Stimulated activated CD8-positive, alpha-beta memory T cell treated with anti-CD3 and anti-CD28 coated beads, Interleukin-15, amount 100 ng/mL, for 24 hours (primary cell): ENCODE measurements around the gene CDA.

Experiments
- DNase-seq: peaks from one replicate; pipeline ENCODE4 v3.0.0-alpha.2; 2020; ENCODE audit warnings: low read depth

The CDA gene

GRCh38 chr1:20648946-20649345 lies 60.0 kb downstream of the CDA start:
- no peak for DNase-seq

GRCh38 chr1:20652300-20652699 lies 63.4 kb downstream of the CDA start:
- DNase-seq = no peak

- DNase-seq = no peak
Observed at GRCh38 chr1:20654104-20654690, 65.3 kb downstream of the CDA start.

DNA sequence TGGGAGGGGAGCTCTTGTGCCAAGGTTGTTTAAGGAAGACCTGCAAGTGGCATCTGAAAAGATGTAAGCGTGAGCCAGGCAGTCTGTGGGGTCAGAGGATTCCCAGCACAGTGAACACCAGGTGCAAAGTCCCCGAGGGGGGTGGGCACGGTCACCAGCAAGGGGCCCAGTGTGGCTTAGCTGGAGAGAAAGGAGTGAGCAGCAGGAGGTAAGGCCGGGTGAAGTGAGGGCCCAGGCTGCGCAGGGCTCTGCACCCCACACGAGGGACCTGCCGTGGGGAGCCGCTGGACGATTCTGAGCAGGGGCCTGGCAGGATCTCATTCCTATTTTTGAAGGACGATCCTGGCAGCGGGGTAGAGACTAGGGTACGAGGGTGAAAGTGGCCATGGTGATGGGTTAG lies 68.1 kb downstream of the CDA start:
- DNase-seq = no peak

GRCh38 chr1:20658166-20658915 lies 69.4 kb downstream of the CDA start:
- DNase-seq = no peak

GRCh38 chr1:20660363-20660762 lies 71.5 kb downstream of the CDA start:
- DNase-seq = no peak

DNA sequence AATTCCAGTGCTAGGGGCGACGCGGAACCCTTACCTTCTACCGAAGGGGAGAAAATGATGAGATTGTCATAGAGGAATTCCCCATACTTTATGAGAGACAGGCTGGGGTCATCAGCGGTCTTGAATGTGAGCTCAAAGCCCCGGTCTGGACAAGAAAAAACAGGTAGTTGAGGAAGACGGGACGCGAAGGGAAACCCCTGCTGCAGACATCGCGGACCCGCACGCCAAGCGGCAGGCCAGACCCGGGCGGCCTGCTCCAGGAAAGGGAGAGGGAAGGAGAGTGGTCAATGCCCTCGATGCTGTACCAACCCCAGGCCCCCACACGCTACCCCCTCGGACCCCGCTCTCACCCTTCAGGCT lies 71.9 kb downstream of the CDA start:
- no peak for DNase-seq

DNA sequence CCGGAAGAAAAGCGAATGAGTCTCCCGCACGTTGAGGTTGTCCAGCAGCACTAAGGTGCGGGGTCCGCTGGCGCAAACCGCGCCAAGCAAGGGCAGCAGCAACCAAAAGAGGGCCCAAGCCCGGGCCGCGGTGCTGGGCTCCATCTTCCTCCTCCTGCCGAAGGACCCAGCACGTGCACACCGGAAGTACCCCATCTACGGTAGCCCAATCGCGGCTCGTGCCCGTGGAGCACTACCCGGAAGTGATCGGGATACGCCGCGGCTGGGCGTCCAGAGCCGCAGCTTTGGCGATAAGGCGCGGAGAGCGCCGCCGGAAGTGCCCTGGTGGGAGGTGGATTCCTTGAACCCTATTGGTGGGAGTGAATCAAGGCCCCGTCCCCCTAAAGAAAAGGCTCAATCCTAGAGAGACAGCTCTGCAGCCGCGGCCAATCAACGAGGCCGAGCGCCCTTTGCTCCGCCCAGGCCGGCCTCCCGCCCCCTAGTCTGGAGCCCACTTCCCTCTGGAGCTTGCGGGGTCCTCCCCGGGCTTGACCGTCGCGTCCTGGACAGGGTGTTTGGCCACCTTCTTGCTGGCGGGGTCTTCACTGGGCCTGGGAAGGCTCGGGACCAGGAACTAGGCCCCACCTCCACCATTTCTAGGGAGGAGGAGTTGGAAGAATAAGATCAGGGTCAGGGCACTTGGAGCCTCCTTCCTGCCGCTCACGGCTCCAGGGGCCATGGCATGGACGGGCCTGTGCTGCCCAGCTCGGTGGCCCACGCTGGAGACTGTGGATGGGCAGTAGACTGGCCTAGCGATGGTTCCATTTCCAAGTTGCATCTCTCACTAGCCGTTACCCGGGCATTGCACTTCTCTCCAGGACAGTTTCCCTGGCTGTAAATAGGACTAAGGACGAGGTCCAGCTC lies 72.6 kb downstream of the CDA start, which contains the start of gene DDOST:
Gene DDOST (minus strand): TSS at position 163 of the 903 bp plus-strand sequence. CDS start 19 bp downstream, at position 144.
- DNase-seq = peak; percentile 74

DNA sequence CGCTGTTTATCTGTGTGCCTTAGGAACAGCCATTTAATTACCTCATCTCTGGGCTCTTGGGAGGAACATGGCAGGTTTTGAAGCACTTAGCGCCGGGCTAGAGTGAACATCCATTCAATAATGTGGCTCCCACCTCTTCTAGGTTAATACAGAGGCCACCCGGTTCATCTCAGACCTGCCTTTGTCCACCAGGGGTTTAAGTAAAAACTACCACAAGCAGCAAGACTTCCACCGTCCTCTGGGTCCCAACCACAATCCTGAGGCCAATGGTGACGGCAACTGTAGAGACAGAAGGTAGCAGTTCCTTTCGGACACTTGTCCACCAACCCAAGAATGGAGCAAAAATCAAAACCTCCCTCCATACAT lies 73.2 kb downstream of the CDA start:
- no peak for DNase-seq

DNA sequence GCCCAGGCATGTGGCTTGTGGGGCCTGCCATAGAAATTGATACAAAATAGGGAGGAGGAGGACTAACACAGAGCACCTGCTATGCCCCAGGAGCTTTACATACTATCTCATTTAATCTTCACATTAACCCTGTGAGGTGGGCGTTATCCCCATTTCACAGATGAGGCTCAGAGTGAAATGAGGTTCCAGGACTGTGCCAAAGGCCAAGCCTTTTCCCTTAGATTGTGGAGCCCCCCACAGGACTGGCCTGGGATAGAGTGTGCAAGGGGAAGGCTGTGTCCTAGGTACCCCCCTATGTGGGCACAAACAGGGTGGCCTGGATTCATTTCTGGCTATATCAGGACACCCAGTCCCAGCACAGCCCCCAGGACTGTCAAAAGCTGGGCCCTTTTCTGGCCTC lies 74.5 kb downstream of the CDA start:
- DNase-seq = no peak

GRCh38 chr1:20663969-20664715 lies 75.2 kb downstream of the CDA start:
- DNase-seq = no peak

GRCh38 chr1:20665726-20666125 lies 76.8 kb downstream of the CDA start:
- no peak for DNase-seq

- DNase-seq = no peak
Observed at GRCh38 chr1:20666146-20666545, 77.2 kb downstream of the CDA start.

DNA sequence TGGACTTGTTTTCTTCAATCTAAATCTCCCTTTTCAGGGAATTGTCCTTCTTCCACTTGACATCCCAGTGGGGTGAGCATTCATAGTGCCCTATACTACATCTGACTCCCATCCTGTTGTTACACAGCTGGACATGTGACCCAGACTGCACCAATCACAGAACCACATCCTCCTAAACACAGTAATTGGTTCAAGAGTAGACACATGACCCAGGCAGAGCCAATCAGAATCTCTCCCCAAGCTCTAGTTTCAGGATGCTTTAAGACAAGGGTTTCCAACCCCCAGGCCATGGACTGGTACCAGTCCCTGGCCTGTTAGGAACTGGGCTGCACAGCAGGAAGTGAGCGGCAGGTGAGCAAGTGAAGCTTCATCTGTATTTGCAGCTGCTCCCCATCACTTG lies 77.9 kb downstream of the CDA start:
- DNase-seq = no peak
